RWPE1 (cell line): ENCODE measurements around the gene RFNG.

Source experiments
- CTCF ChIA-PET: fragments of 350-600 bp; sonication (Branson Sonifier 250); formaldehyde crosslinking; extraction: SDS; loops from one replicate; lab custom pipeline; 2021; lab: Yijun Ruan, JAX
- POLR2A ChIA-PET: fragments of 400-600 bp; formaldehyde crosslinking; extraction: SDS; loops from one replicate; lab custom pipeline; 2020; ENCODE audit warnings: antibody characterized with exemption; ENCODE audit not compliant: low non-redundant PET; lab: Yijun Ruan, JAX
- DNase-seq: peaks from one replicate; pipeline ENCODE4 v3.0.0; 2012; ENCODE audit warnings: low spot score
- H3K27ac ChIP-seq: fragments of 450-650 bp; 2 replicates; pipeline ENCODE4 v1.5.1; 2017
- TF ChIP-seq, protein P1 (sequence below): fragments of 450-650 bp; conservative IDR thresholded peaks from 2 replicates; pipeline ENCODE4 v1.5.1; 2017; ENCODE audit warnings: low read depth, mild to moderate bottlenecking

RFNG gene

DNA sequence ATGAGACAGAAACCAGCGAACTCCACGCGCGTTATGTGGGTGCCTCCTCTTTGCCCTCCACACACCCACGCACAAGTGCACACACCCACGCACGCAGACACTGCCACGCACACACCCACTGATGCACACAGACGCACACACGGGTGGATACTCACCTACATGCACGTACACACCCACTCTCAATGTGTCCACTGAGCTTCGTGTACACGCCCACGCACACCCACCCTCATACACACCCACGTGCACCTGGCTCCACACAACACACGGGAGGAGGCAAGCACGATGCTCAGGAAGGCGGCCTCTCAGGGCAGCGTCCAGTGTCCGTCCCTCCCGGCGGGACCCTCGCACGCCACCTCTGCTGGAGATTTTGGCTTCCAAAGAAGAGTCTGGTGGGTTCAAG lies 4.2 kb downstream of the RFNG start:
- H3K27ac ChIP-seq, result peak overlapping the region; percentile 79
- DNase-seq, result no peak
- CTCF ChIA-PET, result no interaction called here
- POLR2A ChIA-PET, result no interaction called here
- TF ChIP-seq, protein P1, sequence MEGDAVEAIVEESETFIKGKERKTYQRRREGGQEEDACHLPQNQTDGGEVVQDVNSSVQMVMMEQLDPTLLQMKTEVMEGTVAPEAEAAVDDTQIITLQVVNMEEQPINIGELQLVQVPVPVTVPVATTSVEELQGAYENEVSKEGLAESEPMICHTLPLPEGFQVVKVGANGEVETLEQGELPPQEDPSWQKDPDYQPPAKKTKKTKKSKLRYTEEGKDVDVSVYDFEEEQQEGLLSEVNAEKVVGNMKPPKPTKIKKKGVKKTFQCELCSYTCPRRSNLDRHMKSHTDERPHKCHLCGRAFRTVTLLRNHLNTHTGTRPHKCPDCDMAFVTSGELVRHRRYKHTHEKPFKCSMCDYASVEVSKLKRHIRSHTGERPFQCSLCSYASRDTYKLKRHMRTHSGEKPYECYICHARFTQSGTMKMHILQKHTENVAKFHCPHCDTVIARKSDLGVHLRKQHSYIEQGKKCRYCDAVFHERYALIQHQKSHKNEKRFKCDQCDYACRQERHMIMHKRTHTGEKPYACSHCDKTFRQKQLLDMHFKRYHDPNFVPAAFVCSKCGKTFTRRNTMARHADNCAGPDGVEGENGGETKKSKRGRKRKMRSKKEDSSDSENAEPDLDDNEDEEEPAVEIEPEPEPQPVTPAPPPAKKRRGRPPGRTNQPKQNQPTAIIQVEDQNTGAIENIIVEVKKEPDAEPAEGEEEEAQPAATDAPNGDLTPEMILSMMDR, result no peak

DNA sequence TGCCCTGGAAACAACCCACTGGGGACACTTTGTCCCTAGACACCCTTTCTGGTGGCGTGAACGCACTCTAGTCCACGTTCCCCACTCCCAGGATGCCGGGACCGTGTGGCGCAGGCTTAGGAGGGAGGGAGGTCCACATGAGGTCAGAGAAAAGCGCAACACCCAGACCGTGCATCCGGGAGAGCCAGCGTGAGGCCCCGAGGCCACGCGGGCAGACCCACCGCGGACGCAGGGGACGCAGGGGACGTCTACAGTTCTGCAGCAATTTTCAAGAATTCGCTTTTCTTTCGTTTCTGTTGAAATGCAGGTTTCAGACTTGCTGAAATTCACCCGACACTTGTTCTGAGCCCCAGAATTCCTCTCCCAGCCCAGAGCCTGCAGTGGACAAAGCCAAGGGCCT lies 4.7 kb downstream of the RFNG start:
- ChIA-PET CTCF (no interaction called here), POLR2A (no interaction called here)
- TF ChIP-seq, protein P1, result no peak
- no peak for DNase-seq
- peak overlapping the region; percentile 79 for H3K27ac ChIP-seq

DNA sequence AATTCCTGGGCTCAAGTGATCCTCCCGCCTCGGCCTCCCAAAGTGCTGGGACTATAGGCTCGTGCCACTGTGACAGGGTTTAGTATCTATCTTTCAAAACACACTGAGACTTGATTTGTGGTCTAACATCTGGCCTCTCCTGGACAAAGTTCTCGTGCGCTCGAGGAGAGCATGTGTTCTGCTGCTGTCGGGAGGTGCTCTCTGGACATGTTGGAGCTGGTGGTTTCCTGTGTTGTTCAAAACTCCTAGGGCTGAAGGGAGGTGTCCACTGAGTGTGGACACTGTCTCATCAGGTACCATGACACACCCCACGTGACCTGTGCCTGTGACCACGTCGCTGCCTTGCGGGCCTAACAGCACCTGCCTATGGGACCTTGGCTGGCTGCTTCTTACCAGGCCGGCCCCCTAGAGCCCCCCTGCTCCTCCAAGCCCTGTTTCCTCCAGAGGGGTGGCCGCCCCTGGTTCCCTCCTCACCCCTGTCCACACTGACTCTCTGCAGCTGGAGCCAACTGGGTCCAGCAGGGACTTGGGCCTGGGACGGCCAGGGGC lies 5.6 kb downstream of the RFNG start:
- TF ChIP-seq, protein P1, result no peak
- DNase-seq, result no peak
- CTCF ChIA-PET, result interaction anchor here (0.7 kb wide), 1 partner anchor 287 kb away, joined by 3 read pairs; no protein-coding TSS in a partner anchor
- H3K27ac ChIP-seq, result peak overlapping the region; percentile 79
- POLR2A ChIA-PET, result no interaction called here

DNA sequence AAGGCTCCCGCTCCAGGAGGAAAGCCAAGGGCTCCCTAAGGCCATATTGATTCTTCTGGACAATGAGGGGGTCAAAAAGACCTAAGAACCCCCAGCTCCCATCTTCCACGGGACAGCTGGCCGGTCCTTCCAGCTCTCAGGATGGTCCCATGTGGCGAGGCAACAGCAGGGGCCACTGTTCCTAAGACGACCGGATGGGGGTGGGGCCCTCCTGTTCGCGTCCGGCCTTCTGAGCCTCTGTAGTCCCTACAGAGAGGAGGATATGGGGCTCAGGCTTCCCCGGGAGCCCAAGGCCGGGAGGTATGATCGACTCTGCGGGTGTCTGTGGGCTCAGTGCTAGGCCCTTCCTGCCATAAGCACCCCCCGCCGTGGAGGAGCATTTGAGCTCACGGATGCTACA lies 8.1 kb downstream of the RFNG start:
- CTCF ChIA-PET, result interaction anchor here (1.0 kb wide), 1 partner anchor 13 kb away, joined by 3 read pairs; no protein-coding TSS in a partner anchor
- POLR2A ChIA-PET, result interaction anchor here (1.0 kb wide), 1 partner anchor 22 kb away, joined by 3 read pairs; no protein-coding TSS in a partner anchor
- DNase-seq, result no peak
- peak overlapping the region; percentile 1; the same call in 1 of the 2 replicates for H3K27ac ChIP-seq
- TF ChIP-seq, protein P1, result no peak

DNA sequence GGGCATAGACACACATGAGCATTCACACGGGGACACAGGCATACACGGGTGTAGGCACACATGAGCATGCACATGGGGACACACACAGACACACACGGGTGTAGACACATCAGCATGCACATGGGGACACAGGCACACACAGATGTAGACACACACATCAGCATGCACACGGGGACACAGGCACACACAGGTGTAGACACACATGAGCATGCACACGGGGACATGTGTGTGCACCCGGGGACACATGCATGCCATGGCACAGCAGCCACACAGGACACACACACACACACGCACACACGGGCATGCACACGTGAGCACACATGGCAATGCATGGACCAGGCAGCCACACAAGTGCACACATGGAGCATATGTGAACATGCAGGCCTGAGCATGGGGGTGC lies 9.0 kb downstream of the RFNG start:
- ChIA-PET POLR2A (no interaction called here), CTCF (interaction anchor here (0.6 to 1.0 kb wide), 3 partner anchors 12 to 27 kb away, joined by 3 to 5 read pairs (median 4); no protein-coding TSS in a partner anchor)
- DNase-seq, result no peak
- TF ChIP-seq, protein P1, result no peak
- H3K27ac ChIP-seq, result peak overlapping the region; percentile 1; the same call in 1 of the 2 replicates

DNA sequence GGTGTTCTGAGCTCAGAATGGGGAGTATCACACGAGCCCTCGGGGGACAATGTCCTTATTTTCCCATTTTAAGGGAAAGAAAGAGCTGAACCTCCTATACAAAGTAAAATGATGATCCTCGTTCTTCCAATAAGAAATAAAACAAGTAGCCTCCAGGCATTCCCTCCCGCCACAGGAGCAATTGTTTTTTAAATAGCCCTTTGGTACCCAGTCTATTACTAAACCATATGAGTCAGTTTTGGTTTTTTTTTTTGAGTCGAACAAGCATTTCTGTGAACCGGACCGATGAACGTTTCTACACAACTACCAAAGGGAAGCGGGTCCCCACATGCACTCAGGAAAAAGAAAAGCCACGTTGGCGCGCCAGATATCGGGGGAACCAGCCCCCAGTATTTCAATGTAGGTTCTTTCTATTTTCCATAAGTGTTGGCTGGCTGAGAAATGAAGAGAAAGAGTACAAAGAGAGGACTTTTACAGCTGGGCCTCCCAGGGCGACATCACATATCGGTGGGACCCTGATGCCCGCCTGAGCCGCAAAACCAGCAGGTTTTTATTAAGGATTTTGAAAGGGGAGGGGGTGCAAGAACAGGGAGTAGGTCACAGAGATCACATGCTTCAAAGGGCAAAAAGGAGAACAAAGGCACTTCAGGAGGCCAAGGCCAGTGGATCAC lies 10.3 kb downstream of the RFNG start:
- ChIA-PET CTCF (interaction anchor here (0.6 to 1.8 kb wide), 2 partner anchors 11 to 811 kb away, joined by 3 to 6 read pairs; no protein-coding TSS in a partner anchor), POLR2A (no interaction called here)
- peak overlapping the region; percentile 33 for H3K27ac ChIP-seq
- TF ChIP-seq, protein P1, result no peak
- no peak for DNase-seq
